GM12801 (cell line): Measurements from ENCODE around the gene KCNMB3.

Experiments
- TF ChIP-seq, protein P1 (sequence below): IDR thresholded peaks from one replicate; pipeline ENCODE4 v1.5.1; 2011; ENCODE audit warnings: control low read depth; ENCODE audit not compliant: insufficient read length; ENCODE audit errors: extremely low read depth

Gene KCNMB3

DNA sequence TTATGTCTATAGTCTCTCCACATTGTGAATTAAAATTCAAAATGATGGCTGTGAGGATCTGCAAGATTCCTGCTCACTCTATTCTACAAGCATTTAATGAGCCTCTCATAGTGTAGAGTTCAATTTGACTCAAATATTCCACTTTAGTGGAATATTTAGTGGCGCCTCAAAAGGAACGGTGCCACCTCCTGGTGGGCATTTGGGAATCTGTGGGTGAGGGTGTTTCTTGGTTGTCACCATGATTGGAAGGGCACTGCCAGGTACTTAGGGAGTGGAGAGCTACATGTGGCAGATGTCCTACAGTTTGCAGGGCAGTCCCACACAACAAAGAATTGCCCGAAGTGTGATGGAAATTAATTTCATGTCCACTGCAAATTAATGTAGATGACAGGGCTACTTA lies 21.5 kb upstream of the KCNMB3 start:
- TF ChIP-seq, protein P1, sequence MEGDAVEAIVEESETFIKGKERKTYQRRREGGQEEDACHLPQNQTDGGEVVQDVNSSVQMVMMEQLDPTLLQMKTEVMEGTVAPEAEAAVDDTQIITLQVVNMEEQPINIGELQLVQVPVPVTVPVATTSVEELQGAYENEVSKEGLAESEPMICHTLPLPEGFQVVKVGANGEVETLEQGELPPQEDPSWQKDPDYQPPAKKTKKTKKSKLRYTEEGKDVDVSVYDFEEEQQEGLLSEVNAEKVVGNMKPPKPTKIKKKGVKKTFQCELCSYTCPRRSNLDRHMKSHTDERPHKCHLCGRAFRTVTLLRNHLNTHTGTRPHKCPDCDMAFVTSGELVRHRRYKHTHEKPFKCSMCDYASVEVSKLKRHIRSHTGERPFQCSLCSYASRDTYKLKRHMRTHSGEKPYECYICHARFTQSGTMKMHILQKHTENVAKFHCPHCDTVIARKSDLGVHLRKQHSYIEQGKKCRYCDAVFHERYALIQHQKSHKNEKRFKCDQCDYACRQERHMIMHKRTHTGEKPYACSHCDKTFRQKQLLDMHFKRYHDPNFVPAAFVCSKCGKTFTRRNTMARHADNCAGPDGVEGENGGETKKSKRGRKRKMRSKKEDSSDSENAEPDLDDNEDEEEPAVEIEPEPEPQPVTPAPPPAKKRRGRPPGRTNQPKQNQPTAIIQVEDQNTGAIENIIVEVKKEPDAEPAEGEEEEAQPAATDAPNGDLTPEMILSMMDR, result no peak

DNA sequence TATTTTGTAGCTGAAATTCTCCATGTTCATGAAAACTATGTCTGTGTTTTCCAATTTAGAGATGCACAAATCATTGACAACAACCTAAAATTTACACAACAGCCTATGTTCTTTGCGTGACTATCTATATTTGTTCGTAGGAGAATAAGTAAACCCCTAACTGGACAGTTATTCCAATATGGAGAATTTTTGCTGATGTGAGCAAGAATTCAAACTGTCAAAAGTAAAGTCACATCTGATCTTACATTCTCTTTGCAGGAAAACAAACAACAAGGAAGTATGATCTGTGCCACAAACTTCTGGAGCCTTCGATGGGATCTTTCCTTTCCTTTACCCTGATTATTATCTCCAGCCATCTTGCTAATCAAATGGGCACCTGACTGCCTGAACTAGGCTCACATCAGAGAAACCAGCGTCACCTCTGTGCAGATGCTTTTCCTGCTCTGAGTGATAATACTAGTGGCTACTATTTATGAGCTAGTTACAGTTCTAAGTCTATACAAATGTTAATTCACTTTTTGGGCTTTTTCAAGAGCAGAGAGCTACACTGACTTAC lies 18.3 kb upstream of the KCNMB3 start:
- TF ChIP-seq, protein P1, result no peak

DNA sequence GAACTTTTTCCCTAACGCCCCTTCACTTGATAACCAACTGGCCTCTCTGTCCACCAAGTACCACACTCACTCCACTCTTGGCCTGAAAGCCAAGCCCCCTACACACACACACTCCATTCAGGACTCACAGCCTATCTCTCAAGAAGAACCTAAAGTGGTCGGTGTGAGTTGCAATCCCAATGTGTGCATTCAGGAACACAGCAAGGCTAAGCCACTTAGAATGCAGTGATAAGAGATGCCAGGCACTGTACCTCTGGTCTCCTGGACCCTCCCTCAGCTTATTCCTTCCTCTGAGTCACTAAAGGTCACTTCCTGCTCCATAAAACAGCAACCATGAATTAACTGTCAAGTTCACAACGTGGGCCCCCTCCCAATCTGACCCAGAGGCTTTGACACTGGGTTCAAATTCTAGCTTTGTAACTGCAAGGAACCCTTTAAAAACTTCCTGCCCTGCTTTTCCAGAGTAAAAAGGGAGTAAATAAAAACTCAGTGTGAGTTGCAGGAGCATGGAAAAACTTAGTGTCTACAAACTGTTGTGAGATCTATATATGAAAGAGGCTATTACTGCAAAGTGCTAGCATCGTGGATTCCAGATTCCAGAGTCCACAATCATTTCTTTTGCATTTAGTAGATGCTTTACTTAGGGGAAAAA lies 17.6 kb upstream of the KCNMB3 start:
- TF ChIP-seq, protein P1, result no peak

DNA sequence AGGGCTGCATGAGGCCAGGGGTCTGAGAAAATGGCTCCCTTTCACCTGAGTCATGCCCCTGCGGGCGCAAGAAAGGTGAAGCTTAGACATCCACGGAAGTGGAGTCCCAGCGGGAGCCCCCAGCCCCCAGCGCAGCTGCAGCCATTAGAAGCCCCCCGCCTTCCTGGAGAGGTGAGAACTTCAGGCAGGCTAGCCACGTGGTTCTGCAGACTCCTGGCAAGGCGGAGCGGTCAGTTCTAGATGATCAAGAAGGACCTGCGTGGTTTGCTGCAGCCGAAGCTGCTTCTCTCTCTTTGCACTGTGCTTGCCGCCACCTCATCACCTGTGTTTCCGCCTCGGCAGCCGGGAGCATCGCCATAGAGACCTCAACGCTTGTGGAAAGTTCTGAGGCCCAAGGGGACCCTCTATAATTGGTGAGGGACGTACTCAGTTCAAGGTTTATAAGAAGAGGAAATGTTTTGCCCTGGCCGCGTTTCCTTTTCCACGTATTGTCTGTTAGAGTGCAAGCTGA lies 15.8 kb upstream of the KCNMB3 start:
- TF ChIP-seq, protein P1, result no peak

DNA sequence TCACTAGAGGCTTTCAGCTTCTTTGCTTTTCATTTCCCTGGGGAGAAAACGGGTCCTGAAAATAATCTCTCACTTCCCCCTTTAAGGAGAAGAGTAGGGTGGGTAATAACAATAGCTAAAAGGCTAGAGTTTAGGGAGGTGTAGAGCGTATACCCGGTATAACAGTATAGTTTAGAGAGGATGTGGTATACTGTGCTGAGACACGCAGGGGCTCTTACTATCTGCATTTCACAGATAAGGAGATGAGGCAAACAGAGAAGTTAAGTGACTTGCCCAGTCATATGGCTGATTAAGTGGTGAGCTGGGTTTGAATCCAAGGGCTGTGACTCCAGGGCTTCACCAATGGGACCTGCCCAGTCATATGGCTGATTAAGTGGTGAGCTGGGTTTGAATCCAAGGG lies 15.0 kb upstream of the KCNMB3 start:
- TF ChIP-seq, protein P1, result no peak

DNA sequence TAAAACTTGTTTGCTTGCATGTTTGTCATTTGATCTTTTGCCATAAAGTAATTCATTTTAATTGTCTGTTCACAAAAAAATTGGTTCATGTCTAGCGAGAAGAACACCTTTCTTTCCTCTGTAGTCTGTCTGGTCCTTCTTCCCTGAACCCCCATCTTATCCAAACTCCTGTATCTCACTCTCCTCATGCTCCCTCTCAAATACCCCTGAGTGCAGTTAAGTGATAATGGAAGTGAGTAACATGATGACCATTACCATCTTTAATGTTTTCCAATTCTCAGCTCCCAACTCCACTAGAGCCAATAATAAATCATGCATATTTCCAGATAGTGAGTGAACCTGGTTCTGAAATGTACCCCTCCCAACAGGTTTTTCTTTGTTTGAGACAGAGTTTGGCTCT lies 14.2 kb upstream of the KCNMB3 start:
- TF ChIP-seq, protein P1, result no peak

DNA sequence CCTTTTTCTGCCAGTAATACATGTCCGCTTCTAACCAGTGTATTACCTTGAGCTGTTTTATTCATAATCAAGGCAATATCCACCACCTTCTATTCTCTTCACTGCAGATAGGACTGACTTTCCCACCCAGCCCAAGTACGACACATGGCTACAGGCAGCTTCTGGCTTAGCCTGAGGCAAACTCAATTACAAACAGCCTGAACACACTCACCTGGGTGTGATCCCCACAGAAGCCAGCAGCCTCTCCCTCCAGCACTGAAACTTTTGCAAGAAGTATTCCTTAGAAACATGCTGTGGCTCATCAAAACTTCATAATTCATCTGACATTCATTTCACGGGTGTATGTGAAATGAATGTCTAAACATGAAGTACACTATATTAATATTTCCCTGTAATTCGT lies 13.5 kb upstream of the KCNMB3 start:
- TF ChIP-seq, protein P1, result no peak
